ENCODE results near the gene EXOC8. TPM values are rescaled to one million over a fixed set of nuclear protein-coding genes. Genes with fewer than 3 reads are reported as not detected.

EXOC8 gene
- total and polyA plus RNA-seq, 2 experiments from 2014 or later: 4.9 to 12.6 TPM

- peaks cover 16% of the 10 kb centered on the region for H3K4me1 ChIP-seq (ENCODE audit: low read depth)
- H3K36me3 ChIP-seq: no peaks in the 10 kb centered on the region
- no peaks in the 10 kb centered on the region for H3K27me3 ChIP-seq
- no peaks in the 10 kb centered on the region for H3K9me3 ChIP-seq (ENCODE audit: low read depth)
- no peak overlapping the region for H3K4me3 ChIP-seq
- no peak for TF ChIP-seq CTCF (IDR thresholded peaks at IDR 0.05; ENCODE audit: low read depth, low read length)
- DNase-seq (ENCODE audit: low read depth in 1 of 2, low spot score in 1 of 2): no peak
- no peak overlapping the region for H3K27ac ChIP-seq
Measured at GRCh38 chr1:231329483-231329882, 8.2 kb downstream of the EXOC8 start.

GRCh38 chr1:231327617-231328016 lies 10.0 kb downstream of the EXOC8 start:
- Histone ChIP-seq H3K4me1 (ENCODE audit: low read depth) (no peaks in the 10 kb centered on the region), H3K9me3 (ENCODE audit: low read depth) (no peaks in the 10 kb centered on the region), H3K27ac (no peak overlapping the region), H3K27me3 (no peaks in the 10 kb centered on the region), H3K36me3 (no peaks in the 10 kb centered on the region), H3K4me3 (no peak overlapping the region)
- TF ChIP-seq CTCF (IDR thresholded peaks at IDR 0.05; ENCODE audit: low read depth, low read length): no peak
- DNase-seq (ENCODE audit: low read depth in 1 of 2, low spot score in 1 of 2): no peak

GRCh38 chr1:231326248-231326647 lies 11.4 kb downstream of the EXOC8 start:
- Histone ChIP-seq H3K27ac (no peak overlapping the region), H3K4me3 (no peak overlapping the region), H3K4me1 (ENCODE audit: low read depth) (no peaks in the 10 kb centered on the region), H3K36me3 (no peaks in the 10 kb centered on the region), H3K27me3 (no peaks in the 10 kb centered on the region), H3K9me3 (ENCODE audit: low read depth) (no peaks in the 10 kb centered on the region)
- no peak for DNase-seq (ENCODE audit: low read depth in 1 of 2, low spot score in 1 of 2)
- no peak for TF ChIP-seq CTCF (IDR thresholded peaks at IDR 0.05; ENCODE audit: low read depth, low read length)

GRCh38 chr1:231324660-231325059 lies 13.0 kb downstream of the EXOC8 start:
- Histone ChIP-seq H3K27ac (no peak overlapping the region), H3K4me1 (ENCODE audit: low read depth) (no peaks in the 10 kb centered on the region), H3K36me3 (no peaks in the 10 kb centered on the region), H3K4me3 (no peak overlapping the region), H3K27me3 (no peaks in the 10 kb centered on the region), H3K9me3 (ENCODE audit: low read depth) (no peaks in the 10 kb centered on the region)
- no peak for DNase-seq (ENCODE audit: low read depth in 1 of 2, low spot score in 1 of 2)
- TF ChIP-seq CTCF (IDR thresholded peaks at IDR 0.05; ENCODE audit: low read depth, low read length): no peak

GRCh38 chr1:231322880-231323530 lies 14.6 kb downstream of the EXOC8 start:
- TF ChIP-seq CTCF (IDR thresholded peaks at IDR 0.05; ENCODE audit: low read depth, low read length): peak; percentile 10
- Histone ChIP-seq H3K4me3 (no peak overlapping the region), H3K9me3 (ENCODE audit: low read depth) (no peaks in the 10 kb centered on the region), H3K27me3 (no peaks in the 10 kb centered on the region), H3K4me1 (ENCODE audit: low read depth) (no peaks in the 10 kb centered on the region), H3K36me3 (no peaks in the 10 kb centered on the region), H3K27ac (no peak overlapping the region)
- DNase-seq (ENCODE audit: low read depth in 1 of 2, low spot score in 1 of 2): no peak

Data from cardiac muscle cell (in vitro differentiated cells and primary cell).